ENCODE measurements around the gene BLID.

The BLID gene

GRCh38 chr11:122138744-122139594 is 23.0 kb upstream of the BLID start:
- DNase-seq = no peak

GRCh38 chr11:122137078-122137793 is 21.2 kb upstream of the BLID start:
- DNase-seq = no peak

GRCh38 chr11:122131126-122131525 is 15.1 kb upstream of the BLID start:
- DNase-seq = no peak

- no peak for DNase-seq
These were observed 12.1 kb upstream of the BLID start for GRCh38 chr11:122128146-122128545.

GRCh38 chr11:122127020-122127419 is 11.0 kb upstream of the BLID start:
- no peak for DNase-seq

GRCh38 chr11:122126024-122126688 is 10.1 kb upstream of the BLID start:
- no peak for DNase-seq

- no peak for DNase-seq
These were observed 7.4 kb upstream of the BLID start for GRCh38 chr11:122123263-122123929.

- no peak for DNase-seq
These were observed 6.2 kb upstream of the BLID start for GRCh38 chr11:122122179-122122578.

- DNase-seq = no peak
These were observed 4.1 kb upstream of the BLID start for GRCh38 chr11:122120096-122120495.

GRCh38 chr11:122116591-122116990 is 576 bp upstream of the BLID start:
- DNase-seq = no peak

GRCh38 chr11:122114976-122115375 is 1.0 kb downstream of the BLID start:
- DNase-seq = no peak

- no peak for DNase-seq
These were observed 1.9 kb downstream of the BLID start for GRCh38 chr11:122113836-122114825.

- DNase-seq = no peak
These were observed 3.3 kb downstream of the BLID start for GRCh38 chr11:122112470-122113365.

GRCh38 chr11:122109932-122110331 is 6.1 kb downstream of the BLID start:
- DNase-seq = no peak

GRCh38 chr11:122108828-122109227 is 7.2 kb downstream of the BLID start:
- DNase-seq = no peak

- DNase-seq = no peak
These were observed 7.7 kb downstream of the BLID start for GRCh38 chr11:122108192-122108799.

GRCh38 chr11:122107566-122107965 is 8.4 kb downstream of the BLID start:
- DNase-seq = no peak

GRCh38 chr11:122107045-122107444 is 9.0 kb downstream of the BLID start:
- DNase-seq = no peak

- no peak for DNase-seq
These were observed 10.8 kb downstream of the BLID start for GRCh38 chr11:122105044-122105758.

GRCh38 chr11:122104341-122104740 is 11.7 kb downstream of the BLID start:
- DNase-seq = no peak
